ENCODE data around the gene ENO4. TPM values are rescaled to one million over a fixed set of nuclear protein-coding genes. Genes with fewer than 3 reads are reported as not detected.

The ENO4 gene
- total RNA-seq, 2 experiments from 2014 or later = not detected

DNA sequence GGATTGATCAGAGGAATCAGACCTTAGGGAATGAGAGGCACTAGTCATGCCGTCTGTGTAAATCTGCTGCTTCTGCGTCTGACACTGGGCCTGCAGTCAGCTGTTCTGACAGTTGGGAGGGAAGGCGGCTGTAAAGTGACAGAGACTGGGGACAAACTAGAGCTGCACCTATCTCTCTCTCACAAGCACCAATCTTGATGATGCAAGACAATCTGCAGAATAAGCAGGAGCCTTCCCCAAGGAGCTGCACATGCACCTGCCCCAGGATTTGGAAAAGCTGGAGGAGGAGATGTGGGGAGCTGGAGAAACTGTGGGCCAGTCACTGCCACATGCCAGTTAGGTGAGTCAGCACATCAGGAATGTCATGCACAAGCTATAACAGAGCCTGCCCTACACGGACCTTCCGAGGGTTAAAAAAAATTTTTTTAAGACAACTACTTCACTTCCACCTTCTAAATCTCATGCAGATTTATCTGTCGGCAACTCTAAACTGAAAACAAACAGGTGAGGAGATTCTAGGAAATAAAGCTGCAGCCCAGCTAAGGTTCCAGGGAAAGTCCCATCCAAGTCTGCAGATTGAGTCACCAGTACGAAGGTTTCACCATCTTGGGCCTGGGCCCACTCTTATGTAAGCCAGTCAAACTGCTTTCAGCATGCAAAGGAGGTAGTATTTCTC, 39.2 kb downstream of the ENO4 start:
- Mint-ChIP-seq H3K4me1 (no peaks in the 10 kb centered on the region), H3K36me3 (no peaks in the 10 kb centered on the region), H3K27me3 (peaks cover 15% of the 10 kb centered on the region), H3K4me3 (no peak overlapping the region), H3K9me3 (ENCODE audit: low read depth) (no peaks in the 10 kb centered on the region), H3K27ac (no peak overlapping the region)
- ATAC-seq (no peak), DNase-seq (no peak)
- CTCF ChIA-PET = no interaction called here

DNA sequence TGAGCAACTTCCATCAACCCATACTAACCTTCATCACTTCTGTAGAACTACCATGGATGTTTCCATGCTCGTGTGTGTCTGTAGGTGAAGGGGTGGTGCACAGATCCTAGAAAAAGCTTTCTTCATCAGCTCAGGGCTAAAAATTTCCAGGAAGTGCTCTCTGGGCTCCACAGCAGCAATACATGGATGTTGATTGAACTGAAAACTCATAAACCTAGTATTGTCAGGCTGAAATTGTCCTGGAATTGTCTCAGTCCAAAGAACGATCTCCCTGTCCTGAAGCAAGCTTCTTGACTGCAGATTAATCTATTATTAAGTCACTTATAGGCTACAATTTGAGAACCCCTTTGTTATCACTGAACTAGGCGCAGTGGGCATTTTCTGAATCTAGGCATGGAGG, 39.8 kb downstream of the ENO4 start:
- no peak overlapping the region for H3K27ac Mint-ChIP-seq
- CTCF ChIA-PET = no interaction called here
- ATAC-seq (no peak), DNase-seq (no peak)
- H3K36me3 Mint-ChIP-seq = no peaks in the 10 kb centered on the region
- H3K4me3 Mint-ChIP-seq = no peak overlapping the region
- H3K4me1 Mint-ChIP-seq = no peaks in the 10 kb centered on the region
- no peaks in the 10 kb centered on the region for H3K9me3 Mint-ChIP-seq (ENCODE audit: low read depth)
- peaks cover 19% of the 10 kb centered on the region for H3K27me3 Mint-ChIP-seq

DNA sequence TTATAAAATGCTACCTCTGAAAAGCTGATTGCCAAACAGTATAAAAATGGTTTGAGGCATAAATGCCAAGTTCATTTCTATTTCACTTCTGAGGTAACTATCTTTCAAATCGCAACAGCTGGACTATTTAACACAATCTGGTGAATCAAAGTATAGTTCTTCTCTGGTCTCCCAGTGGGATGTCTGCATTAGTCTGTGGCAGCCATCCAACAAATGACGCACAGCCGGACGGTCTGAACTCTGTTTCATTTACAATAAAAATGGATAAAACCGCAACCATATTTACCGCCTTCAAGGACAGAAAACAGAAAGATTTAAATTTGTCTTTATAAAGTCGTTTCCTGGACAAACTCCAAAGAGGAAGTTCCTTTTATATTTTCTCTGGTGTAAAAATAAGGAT, 41.9 kb downstream of the ENO4 start:
- Mint-ChIP-seq H3K4me1 (no peaks in the 10 kb centered on the region), H3K9me3 (ENCODE audit: low read depth) (no peaks in the 10 kb centered on the region), H3K27me3 (peaks cover 27% of the 10 kb centered on the region), H3K4me3 (no peak overlapping the region), H3K36me3 (no peaks in the 10 kb centered on the region), H3K27ac (no peak overlapping the region)
- DNase-seq = no peak
- ATAC-seq = no peak
- CTCF ChIA-PET = interaction anchor here (0.6 kb wide), 1 partner anchor 27 kb away, joined by 3 read pairs; no protein-coding TSS in a partner anchor

DNA sequence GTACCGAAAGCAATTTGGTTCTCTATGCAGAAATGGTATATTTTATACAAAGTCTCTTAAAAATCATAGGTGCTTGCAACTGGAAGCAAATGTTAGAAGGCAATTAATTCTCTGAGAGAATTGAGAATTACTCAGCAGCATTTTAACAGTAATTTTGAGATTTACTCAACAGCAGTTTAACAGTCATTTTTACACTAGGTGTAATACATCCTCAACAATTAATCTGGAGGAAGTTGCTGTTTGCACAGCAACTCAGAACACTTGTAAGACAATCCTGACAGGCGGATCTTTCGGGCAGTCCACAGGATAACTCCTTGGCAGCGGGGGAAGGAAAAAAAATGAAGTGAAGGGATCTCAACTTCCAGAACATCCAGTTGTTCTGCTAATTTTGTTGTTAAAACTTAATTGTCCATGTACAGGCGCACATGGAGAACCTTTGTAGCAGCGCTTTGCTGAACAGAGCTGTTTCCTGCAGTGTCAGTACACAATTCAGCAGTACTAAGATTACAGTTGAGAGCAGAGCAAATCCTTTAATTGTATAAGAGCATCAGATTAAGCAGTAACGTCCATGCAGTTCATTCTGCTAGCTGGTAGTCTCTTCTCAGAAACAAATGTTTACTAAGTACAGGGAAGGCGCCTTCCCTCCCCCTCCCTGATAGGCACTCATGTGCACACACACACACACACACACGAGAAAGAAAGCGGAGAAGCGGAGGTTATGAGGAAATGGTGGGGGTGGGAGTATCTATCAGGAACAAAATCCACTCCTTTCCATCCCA, 43.8 kb downstream of the ENO4 start:
- Mint-ChIP-seq H3K4me3 (no peak overlapping the region), H3K27ac (no peak overlapping the region), H3K36me3 (no peaks in the 10 kb centered on the region), H3K27me3 (peaks cover 27% of the 10 kb centered on the region), H3K9me3 (ENCODE audit: low read depth) (no peaks in the 10 kb centered on the region), H3K4me1 (no peaks in the 10 kb centered on the region)
- CTCF ChIA-PET = no interaction called here
- DNase-seq (no peak), ATAC-seq (no peak)

DNA sequence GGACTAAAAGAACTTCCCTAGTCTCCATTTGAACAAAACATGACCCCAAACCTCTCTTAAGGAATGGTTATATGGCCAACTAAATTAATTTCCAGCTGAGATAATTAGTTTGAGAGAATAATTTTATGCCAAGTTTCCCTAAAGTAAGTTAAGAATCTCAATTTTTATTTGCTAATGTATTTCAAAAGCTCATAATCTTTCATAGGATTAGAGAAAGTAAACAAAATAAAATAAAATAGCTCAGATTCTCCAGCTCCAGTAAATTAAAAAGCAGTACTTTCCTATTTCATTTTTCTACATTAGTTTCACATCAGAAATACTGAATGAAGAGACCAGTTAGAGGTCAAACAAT, 44.4 kb downstream of the ENO4 start:
- CTCF ChIA-PET = no interaction called here
- no peak for DNase-seq
- no peaks in the 10 kb centered on the region for H3K36me3 Mint-ChIP-seq

DNA sequence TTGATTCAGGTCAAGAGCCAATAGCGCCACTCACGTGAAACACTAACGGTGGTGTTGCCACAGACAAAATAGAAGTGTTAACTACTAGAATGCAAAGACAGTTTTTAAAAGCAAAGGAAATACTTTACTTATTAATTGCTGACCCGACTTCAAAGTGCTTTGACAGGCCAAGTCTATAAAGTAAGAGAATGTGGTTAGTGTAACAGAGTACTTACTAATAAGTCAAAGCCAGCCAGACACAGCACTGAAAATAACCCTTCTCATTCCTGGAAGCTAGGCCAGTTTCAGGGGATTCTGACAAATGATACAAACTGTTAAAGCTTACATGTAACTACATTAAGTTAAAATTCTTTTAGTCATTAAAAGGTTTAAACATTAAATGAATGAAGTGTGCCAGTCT, 50.3 kb downstream of the ENO4 start:
- H3K36me3 Mint-ChIP-seq = no peaks in the 10 kb centered on the region
- H3K4me3 Mint-ChIP-seq = no peak overlapping the region
- peaks cover 2% of the 10 kb centered on the region for H3K27me3 Mint-ChIP-seq
- H3K4me1 Mint-ChIP-seq = no peaks in the 10 kb centered on the region
- CTCF ChIA-PET = no interaction called here
- no peaks in the 10 kb centered on the region for H3K9me3 Mint-ChIP-seq (ENCODE audit: low read depth)
- no peak for DNase-seq
- ATAC-seq = no peak
- H3K27ac Mint-ChIP-seq = no peak overlapping the region

More for the DNA sequence above, 44.4 kb downstream of the ENO4 start:
- no peaks in the 10 kb centered on the region for H3K4me1 Mint-ChIP-seq
- peaks cover 27% of the 10 kb centered on the region for H3K27me3 Mint-ChIP-seq
- no peak overlapping the region for H3K4me3 Mint-ChIP-seq
- ATAC-seq = no peak
- no peaks in the 10 kb centered on the region for H3K9me3 Mint-ChIP-seq (ENCODE audit: low read depth)
- no peak overlapping the region for H3K27ac Mint-ChIP-seq

DNA sequence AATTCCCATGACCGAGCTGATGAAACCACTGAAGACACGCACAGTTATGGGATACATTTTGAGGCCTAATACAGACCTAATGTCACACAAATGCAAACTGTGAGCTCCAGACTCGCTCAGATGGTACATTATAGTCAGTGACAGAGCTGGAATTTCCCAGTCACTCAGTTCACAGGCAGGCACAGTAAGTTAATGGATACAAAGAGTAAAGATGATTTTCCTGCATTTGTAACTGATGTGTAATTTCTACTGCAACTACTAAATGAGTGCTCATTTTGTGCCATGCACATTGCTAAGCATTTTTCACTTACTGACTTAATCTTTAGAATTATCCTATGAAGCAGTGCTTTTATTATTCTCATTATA, 56.5 kb downstream of the ENO4 start:
- ATAC-seq (no peak), DNase-seq (no peak)
- Mint-ChIP-seq H3K27ac (no peak overlapping the region), H3K9me3 (ENCODE audit: low read depth) (no peaks in the 10 kb centered on the region), H3K27me3 (no peaks in the 10 kb centered on the region), H3K4me1 (no peaks in the 10 kb centered on the region), H3K36me3 (no peaks in the 10 kb centered on the region), H3K4me3 (no peak overlapping the region)
- CTCF ChIA-PET = no interaction called here

DNA sequence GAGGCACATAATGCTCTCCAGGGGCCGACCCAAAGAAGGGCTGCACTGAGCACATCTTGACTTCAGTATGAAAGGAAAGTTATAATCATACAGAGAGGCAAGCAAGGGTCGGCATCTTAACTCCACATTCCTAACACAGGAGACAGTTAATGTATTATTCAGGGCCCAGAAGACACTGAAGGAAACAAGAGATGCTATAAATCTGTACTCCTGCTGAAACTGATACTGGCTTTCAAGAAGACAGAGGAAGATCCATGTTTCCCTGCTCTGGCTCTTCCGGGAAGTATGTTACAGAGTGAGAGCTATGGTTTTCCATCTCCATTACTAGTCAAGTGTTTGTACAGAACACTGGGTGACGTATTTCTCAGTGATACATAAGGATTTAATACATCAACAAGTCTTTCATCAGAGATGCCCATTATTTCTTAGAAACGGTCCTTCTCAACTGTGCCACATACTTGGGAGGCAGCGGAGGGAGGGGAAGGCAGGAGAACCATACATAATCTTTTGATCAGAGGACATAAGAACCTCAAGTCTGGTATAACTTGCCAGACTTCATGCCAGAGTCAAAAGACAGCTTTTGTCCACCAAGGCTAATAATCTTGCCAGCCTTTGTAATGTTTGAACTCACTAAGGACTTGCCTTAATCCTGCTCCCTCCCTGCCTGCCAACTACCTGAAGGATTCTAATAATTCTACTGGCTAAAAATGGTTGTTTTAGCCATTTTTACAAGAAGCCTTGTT, 58.1 kb downstream of the ENO4 start:
- DNase-seq = no peak
- H3K4me3 Mint-ChIP-seq = no peak overlapping the region
- no peak for ATAC-seq
- no peak overlapping the region for H3K27ac Mint-ChIP-seq
- no peaks in the 10 kb centered on the region for H3K9me3 Mint-ChIP-seq (ENCODE audit: low read depth)
- no peaks in the 10 kb centered on the region for H3K4me1 Mint-ChIP-seq
- H3K27me3 Mint-ChIP-seq = no peaks in the 10 kb centered on the region
- CTCF ChIA-PET = no interaction called here
- no peaks in the 10 kb centered on the region for H3K36me3 Mint-ChIP-seq

DNA sequence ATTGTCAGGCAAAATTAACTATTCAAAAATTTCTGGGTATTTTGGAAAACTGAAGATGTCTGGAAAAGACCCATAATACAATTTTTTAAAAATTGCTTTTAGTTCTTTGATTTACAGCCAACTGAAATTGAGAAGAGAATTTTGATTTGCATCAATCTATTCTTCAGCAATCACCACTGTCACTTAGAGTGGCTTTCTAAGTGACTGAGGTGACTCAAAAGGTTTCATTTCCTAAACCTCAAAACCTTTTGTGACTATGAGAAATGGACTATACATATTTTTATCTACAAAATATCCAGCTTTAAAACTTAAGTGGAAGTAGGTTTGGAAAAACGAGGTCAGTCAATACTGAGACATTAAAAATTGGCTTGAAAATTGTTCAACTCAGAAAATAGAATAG, 60.0 kb downstream of the ENO4 start:
- Mint-ChIP-seq H3K27me3 (no peaks in the 10 kb centered on the region), H3K9me3 (ENCODE audit: low read depth) (no peaks in the 10 kb centered on the region), H3K27ac (no peak overlapping the region), H3K4me1 (no peaks in the 10 kb centered on the region), H3K36me3 (no peaks in the 10 kb centered on the region), H3K4me3 (no peak overlapping the region)
- ATAC-seq (no peak), DNase-seq (no peak)
- CTCF ChIA-PET = interaction anchor here (1.5 kb wide), 1 partner anchor 265 kb away, joined by 3 read pairs; no protein-coding TSS in a partner anchor

DNA sequence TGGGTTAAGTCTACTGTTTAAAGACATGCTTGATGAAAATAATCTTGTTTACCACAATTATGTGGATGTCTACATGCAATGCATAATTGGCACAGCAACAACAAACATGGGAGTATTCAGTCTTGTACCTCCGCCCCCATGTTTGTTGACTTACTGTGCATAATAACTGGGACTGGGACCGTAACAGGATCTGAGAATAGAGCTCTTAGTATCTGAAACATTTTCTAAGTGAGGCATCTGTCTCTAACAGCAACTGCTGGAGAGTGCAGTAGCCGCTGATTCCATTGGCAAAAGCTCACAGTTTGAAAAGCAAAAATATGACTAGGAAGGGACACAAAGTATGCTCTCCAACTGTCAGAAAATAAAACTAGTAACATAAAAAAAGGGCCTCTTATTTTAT, 61.6 kb downstream of the ENO4 start:
- Mint-ChIP-seq H3K4me3 (no peak overlapping the region), H3K36me3 (no peaks in the 10 kb centered on the region), H3K27ac (no peak overlapping the region), H3K4me1 (no peaks in the 10 kb centered on the region), H3K9me3 (ENCODE audit: low read depth) (no peaks in the 10 kb centered on the region), H3K27me3 (no peaks in the 10 kb centered on the region)
- ATAC-seq (no peak), DNase-seq (no peak)
- CTCF ChIA-PET = no interaction called here

DNA sequence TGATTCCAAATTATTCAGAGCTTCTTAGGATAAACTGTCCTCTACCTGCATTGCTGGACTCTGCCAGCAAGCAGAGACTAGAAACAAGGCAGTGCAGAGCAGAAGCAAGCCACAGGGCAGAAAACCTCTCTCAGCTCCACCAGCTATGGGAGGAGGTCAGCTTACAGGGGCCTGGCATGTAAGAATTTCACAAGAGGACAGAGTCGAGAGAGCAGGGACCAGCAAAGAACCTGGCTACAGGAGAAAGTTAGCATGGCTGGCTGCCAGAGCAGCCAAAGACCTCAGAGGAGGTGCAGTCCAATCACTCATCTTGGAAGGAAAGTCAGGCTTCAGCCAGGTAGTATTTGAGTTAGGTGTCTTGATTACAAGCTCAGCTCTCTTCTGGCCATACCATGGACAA, 62.9 kb downstream of the ENO4 start:
- Mint-ChIP-seq H3K9me3 (ENCODE audit: low read depth) (no peaks in the 10 kb centered on the region), H3K4me3 (no peak overlapping the region), H3K27ac (no peak overlapping the region), H3K4me1 (no peaks in the 10 kb centered on the region), H3K36me3 (no peaks in the 10 kb centered on the region), H3K27me3 (no peaks in the 10 kb centered on the region)
- CTCF ChIA-PET = no interaction called here
- DNase-seq (no peak), ATAC-seq (no peak)

DNA sequence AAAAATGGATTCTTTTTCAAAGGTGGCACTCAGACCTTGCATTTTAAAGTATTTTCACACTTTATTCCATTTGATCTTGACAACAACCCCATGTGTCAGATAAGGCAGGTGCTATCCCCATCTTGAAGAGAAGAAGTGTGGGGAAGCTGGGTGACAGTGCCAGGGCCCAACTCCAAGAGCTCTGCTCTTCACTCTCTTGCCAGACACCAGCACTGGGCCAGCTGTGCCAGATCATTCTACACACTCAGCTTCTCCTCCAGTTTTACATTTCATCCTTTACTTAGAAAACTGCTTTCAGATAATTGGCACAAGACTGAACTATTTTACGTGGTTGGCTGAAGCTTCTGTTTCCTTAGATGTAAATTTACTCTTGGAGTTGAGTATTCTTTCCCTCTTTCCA, 64.4 kb downstream of the ENO4 start:
- Mint-ChIP-seq H3K36me3 (no peaks in the 10 kb centered on the region), H3K9me3 (ENCODE audit: low read depth) (no peaks in the 10 kb centered on the region), H3K4me1 (no peaks in the 10 kb centered on the region), H3K27ac (no peak overlapping the region), H3K4me3 (no peak overlapping the region), H3K27me3 (no peaks in the 10 kb centered on the region)
- DNase-seq (no peak), ATAC-seq (no peak)
- CTCF ChIA-PET = no interaction called here

DNA sequence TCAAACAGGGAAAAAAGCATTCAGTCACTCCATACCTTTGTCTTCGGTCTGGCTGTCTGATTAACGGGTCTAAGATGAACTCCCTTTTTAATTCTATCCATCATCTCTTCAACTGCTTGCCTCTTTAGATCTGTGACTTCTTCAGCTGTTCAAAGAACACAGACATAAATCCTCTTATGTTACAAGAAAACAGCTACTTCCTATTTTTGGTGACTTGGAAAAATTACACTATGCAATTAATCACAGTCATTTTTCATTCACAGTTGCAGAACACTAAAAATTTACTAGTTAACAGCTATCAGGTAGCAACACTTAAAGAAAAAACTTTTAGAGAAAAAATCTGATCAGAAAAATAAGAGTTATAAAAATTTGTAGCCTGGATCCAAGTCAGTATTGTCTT, 66.0 kb downstream of the ENO4 start:
- no peak for ATAC-seq
- Mint-ChIP-seq H3K4me1 (no peaks in the 10 kb centered on the region), H3K27ac (no peak overlapping the region), H3K4me3 (no peak overlapping the region), H3K27me3 (no peaks in the 10 kb centered on the region), H3K9me3 (ENCODE audit: low read depth) (no peaks in the 10 kb centered on the region), H3K36me3 (no peaks in the 10 kb centered on the region)
- CTCF ChIA-PET = no interaction called here
- DNase-seq = no peak

DNA sequence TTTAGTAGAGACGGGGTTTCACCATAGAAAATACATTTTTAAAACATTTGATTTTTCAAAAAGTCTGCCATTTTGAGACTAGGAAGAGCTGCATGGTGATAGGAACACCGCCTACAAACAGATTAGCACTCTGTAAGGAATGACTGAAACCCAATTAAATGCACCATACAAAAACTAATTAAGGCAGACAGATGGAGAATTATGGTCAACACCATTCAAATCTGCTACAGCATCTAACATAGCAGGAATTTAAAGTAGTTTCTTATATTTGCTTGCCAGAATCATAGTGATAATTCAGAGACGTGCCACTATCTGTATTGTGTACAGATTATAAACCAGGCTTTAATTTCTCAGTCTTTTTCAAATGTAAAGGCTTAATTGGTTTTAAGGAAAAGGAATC, 68.2 kb downstream of the ENO4 start:
- ATAC-seq (no peak), DNase-seq (no peak)
- no peak overlapping the region for H3K27ac Mint-ChIP-seq
- H3K4me3 Mint-ChIP-seq = no peak overlapping the region
- no peaks in the 10 kb centered on the region for H3K36me3 Mint-ChIP-seq
- no peaks in the 10 kb centered on the region for H3K9me3 Mint-ChIP-seq (ENCODE audit: low read depth)
- H3K27me3 Mint-ChIP-seq = no peaks in the 10 kb centered on the region
- H3K4me1 Mint-ChIP-seq = no peaks in the 10 kb centered on the region
- CTCF ChIA-PET = no interaction called here

Measured in activated CD8-positive, alpha-beta memory T cell treated with anti-CD3 and anti-CD28 coated beads, Interleukin-2, amount 10 ng/mL, durations not matched to agents 7 days and 5 days (primary cell).